Astrocyte (in vitro differentiated cells and primary cell): ENCODE data around the gene NDUFS7. TPM values are rescaled to one million over a fixed set of nuclear protein-coding genes. Genes with fewer than 3 reads are reported as not detected.

Experiments used
- DNase-seq: peaks from one replicate; pipeline ENCODE4 v3.0.0-alpha.2; 2010; ENCODE audit warnings: low read depth
- FAIRE-seq: peaks from 2 replicates; lab custom pipeline; 2011; peaks lifted over from hg19 to GRCh38; lab: Jason Lieb, UNC
- H2AFZ ChIP-seq: 2 replicates; pipeline ENCODE4 v1.6.0; 2012; ENCODE audit warnings: low read depth, low read length, inconsistent platforms
- H3K27ac ChIP-seq: 2 replicates; pipeline ENCODE4 v1.5.1; 2011; ENCODE audit warnings: low read depth, low read length, inconsistent platforms
- H3K27me3 ChIP-seq: 2 replicates; pipeline ENCODE4 v1.6.0; 2011; ENCODE audit warnings: low read length, inconsistent platforms; ENCODE audit not compliant: insufficient read depth
- H3K36me3 ChIP-seq: 2 replicates; pipeline ENCODE4 v1.5.1; 2011; ENCODE audit warnings: low read length, inconsistent platforms; ENCODE audit not compliant: insufficient read depth
- H3K4me1 ChIP-seq: 2 replicates; pipeline ENCODE4 v1.5.1; 2011; ENCODE audit warnings: low read length, inconsistent platforms; ENCODE audit not compliant: insufficient read depth
- H3K4me2 ChIP-seq: 2 replicates; pipeline ENCODE4 v1.6.0; 2012; ENCODE audit warnings: low read length, inconsistent platforms
- H3K4me3 ChIP-seq: 2 replicates; pipeline ENCODE4 v1.5.1; 2011; ENCODE audit warnings: low read depth, mild to moderate bottlenecking, low read length, inconsistent platforms; ENCODE audit not compliant: insufficient read depth
- H3K79me2 ChIP-seq: 2 replicates; pipeline ENCODE4 v1.6.0; 2012; ENCODE audit warnings: mild to moderate bottlenecking, low read length, inconsistent platforms; ENCODE audit not compliant: insufficient read depth
- H3K9ac ChIP-seq: 2 replicates; pipeline ENCODE4 v1.6.0; 2012; ENCODE audit warnings: mild to moderate bottlenecking, low read length, inconsistent platforms
- H3K9me3 ChIP-seq: 2 replicates; pipeline ENCODE4 v1.5.1; 2012; ENCODE audit warnings: low read depth, mild to moderate bottlenecking, low read length, inconsistent platforms; ENCODE audit not compliant: insufficient read depth
- H4K20me1 ChIP-seq: 2 replicates; pipeline ENCODE4 v1.6.0; 2012; ENCODE audit warnings: low read length, inconsistent platforms; ENCODE audit not compliant: insufficient read depth
- H3K27ac Mint-ChIP-seq: one replicate; pipeline ENCODE4 v1.8.0; 2021; ENCODE audit warnings: mild to moderate bottlenecking, mixed read lengths; ENCODE audit not compliant: unreplicated experiment
- H3K27me3 Mint-ChIP-seq: one replicate; pipeline ENCODE4 v1.8.0; 2021; ENCODE audit warnings: low read depth, mixed read lengths; ENCODE audit not compliant: unreplicated experiment
- H3K36me3 Mint-ChIP-seq: one replicate; pipeline ENCODE4 v1.8.0; 2021; ENCODE audit warnings: low read depth, mixed read lengths; ENCODE audit not compliant: unreplicated experiment
- H3K4me1 Mint-ChIP-seq: one replicate; pipeline ENCODE4 v1.8.0; 2021; ENCODE audit warnings: low read depth, mixed read lengths; ENCODE audit not compliant: unreplicated experiment
- H3K4me3 Mint-ChIP-seq: one replicate; pipeline ENCODE4 v1.8.0; 2021; ENCODE audit warnings: mild to moderate bottlenecking, moderate library complexity, mixed read lengths; ENCODE audit not compliant: unreplicated experiment
- H3K9me3 Mint-ChIP-seq: one replicate; pipeline ENCODE4 v1.8.0; 2021; ENCODE audit warnings: mild to moderate bottlenecking, mixed read lengths; ENCODE audit not compliant: unreplicated experiment
- EZH2 ChIP-seq: IDR thresholded peaks from 2 replicates; pipeline ENCODE4 v1.6.1; 2012; ENCODE audit warnings: mild to moderate bottlenecking, low read length, inconsistent platforms; ENCODE audit not compliant: insufficient read depth
- total RNA-seq: library from RNA; stranded (reverse); gene quantifications from 2 replicates; pipeline ENCODE4 v1.2.1, GENCODE V29; 2021
- TF ChIP-seq, protein P1 (sequence below): IDR thresholded peaks from 2 replicates; pipeline ENCODE4 v1.5.1; 2011; ENCODE audit warnings: low read depth, mild to moderate bottlenecking, inconsistent platforms, low read length, moderate library complexity; ENCODE audit not compliant: insufficient read depth

The NDUFS7 gene
- total RNA-seq, 1 donor from 2014 or later = 64.0 TPM

- Histone ChIP-seq H3K27ac (no peak overlapping the region), H3K4me2 (no peak overlapping the region), H3K4me3 (no peak overlapping the region), H3K79me2 (peaks cover 36% of the 10 kb centered on the region), H3K36me3 (peaks cover 7% of the 10 kb centered on the region), H3K27me3 (no peaks in the 10 kb centered on the region), H3K4me1 (peaks cover 14% of the 10 kb centered on the region), H4K20me1 (peaks cover 55% of the 10 kb centered on the region), H3K9ac (no peak overlapping the region), H3K9me3 (no peaks in the 10 kb centered on the region), H2AFZ (no peak overlapping the region)
- no peaks in the 10 kb centered on the region for H3K9me3 Mint-ChIP-seq
- H3K27ac Mint-ChIP-seq = peak overlapping the region; percentile 26
- H3K27me3 Mint-ChIP-seq = no peaks in the 10 kb centered on the region
- TF ChIP-seq, protein P1, sequence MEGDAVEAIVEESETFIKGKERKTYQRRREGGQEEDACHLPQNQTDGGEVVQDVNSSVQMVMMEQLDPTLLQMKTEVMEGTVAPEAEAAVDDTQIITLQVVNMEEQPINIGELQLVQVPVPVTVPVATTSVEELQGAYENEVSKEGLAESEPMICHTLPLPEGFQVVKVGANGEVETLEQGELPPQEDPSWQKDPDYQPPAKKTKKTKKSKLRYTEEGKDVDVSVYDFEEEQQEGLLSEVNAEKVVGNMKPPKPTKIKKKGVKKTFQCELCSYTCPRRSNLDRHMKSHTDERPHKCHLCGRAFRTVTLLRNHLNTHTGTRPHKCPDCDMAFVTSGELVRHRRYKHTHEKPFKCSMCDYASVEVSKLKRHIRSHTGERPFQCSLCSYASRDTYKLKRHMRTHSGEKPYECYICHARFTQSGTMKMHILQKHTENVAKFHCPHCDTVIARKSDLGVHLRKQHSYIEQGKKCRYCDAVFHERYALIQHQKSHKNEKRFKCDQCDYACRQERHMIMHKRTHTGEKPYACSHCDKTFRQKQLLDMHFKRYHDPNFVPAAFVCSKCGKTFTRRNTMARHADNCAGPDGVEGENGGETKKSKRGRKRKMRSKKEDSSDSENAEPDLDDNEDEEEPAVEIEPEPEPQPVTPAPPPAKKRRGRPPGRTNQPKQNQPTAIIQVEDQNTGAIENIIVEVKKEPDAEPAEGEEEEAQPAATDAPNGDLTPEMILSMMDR = no peak
- TF ChIP-seq EZH2 = no peak
- DNase-seq (no peak), FAIRE-seq (no peak)
- no peak overlapping the region for H3K4me3 Mint-ChIP-seq
- peaks cover 2% of the 10 kb centered on the region for H3K4me1 Mint-ChIP-seq
- peaks cover 9% of the 10 kb centered on the region for H3K36me3 Mint-ChIP-seq
Measured at GRCh38 chr19:1435378-1435989, 51.8 kb downstream of the NDUFS7 start.

DNA sequence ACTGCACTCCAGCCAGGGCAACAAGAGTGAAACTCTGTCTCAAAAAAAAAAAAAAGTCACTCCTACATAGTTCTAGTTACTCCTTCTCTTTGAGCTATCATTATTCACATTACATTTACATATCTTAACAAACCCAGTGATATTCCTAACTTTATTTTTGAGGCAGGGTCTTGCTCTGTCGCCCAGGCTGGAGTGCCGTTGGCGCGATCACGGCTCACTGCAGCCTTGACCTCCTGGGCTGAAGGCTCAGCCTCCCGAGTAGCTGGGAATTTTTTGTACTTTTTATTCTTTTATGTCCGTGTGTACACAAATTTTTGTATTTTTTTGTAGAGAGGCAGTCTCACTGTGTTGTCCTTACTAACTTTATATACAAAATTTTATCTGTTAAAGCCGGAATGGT lies 53.9 kb downstream of the NDUFS7 start:
- peaks cover 11% of the 10 kb centered on the region for H3K36me3 Mint-ChIP-seq

More for the DNA sequence above, 53.9 kb downstream of the NDUFS7 start:
- FAIRE-seq = no peak
- peaks cover 10% of the 10 kb centered on the region for H3K4me1 Mint-ChIP-seq
- peaks cover 46% of the 10 kb centered on the region for H3K79me2 ChIP-seq
- no peak overlapping the region for H3K27ac ChIP-seq
- H3K9ac ChIP-seq = peak overlapping the region; percentile 32
- H3K27me3 ChIP-seq = no peaks in the 10 kb centered on the region
- TF ChIP-seq EZH2 = no peak
- TF ChIP-seq, protein P1 = no peak
- H2AFZ ChIP-seq = no peak overlapping the region
- H3K4me3 ChIP-seq = no peak overlapping the region
- peaks cover 14% of the 10 kb centered on the region for H3K4me1 ChIP-seq
- H3K4me3 Mint-ChIP-seq = peak overlapping the region; percentile 95
- peaks cover 22% of the 10 kb centered on the region for H3K36me3 ChIP-seq
- H3K9me3 Mint-ChIP-seq = no peaks in the 10 kb centered on the region
- DNase-seq = no peak
- peak overlapping the region; percentile 96 for H3K27ac Mint-ChIP-seq
- peaks cover 68% of the 10 kb centered on the region for H4K20me1 ChIP-seq
- H3K4me2 ChIP-seq = peak overlapping the region; percentile 37
- H3K27me3 Mint-ChIP-seq = no peaks in the 10 kb centered on the region
- no peaks in the 10 kb centered on the region for H3K9me3 ChIP-seq
